Hepatocyte (in vitro differentiated cells): ENCODE measurements around the gene COBL.

Experiments
- EZH2 ChIP-seq: fragments of 200-600 bp; sonication (generic); IDR thresholded peaks from 2 replicates; pipeline ENCODE4 v1.6.1; 2016; ENCODE audit warnings: antibody characterized with exemption, mild to moderate bottlenecking, borderline replicate concordance
- TF ChIP-seq, protein P1 (sequence below): fragments of 200-600 bp; sonication (generic); IDR thresholded peaks from 2 replicates; pipeline ENCODE4 v1.5.1; 2016; ENCODE audit warnings: antibody characterized with exemption, mild to moderate bottlenecking; ENCODE audit not compliant: poor library complexity

DNA sequence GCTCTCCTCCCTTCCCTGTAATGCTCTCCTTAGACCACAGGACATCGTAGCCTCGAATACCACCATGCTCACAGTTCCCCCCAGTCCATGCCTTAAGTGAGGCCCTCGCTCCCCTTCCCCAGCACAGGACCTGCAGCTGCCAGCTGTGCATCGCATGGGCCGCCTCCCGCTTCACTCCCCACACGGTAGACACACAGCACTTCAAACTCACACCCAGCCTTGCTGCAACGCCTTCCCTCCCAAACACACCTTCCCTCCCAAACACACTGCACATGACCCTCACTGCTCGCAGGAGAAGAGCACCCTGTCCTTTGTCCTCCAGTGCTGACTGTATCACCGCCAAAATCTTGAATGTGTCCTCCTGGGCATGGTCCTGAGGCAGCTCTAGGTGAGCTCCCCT, 42.6 kb downstream of the COBL start:
- TF ChIP-seq EZH2, result no peak
- TF ChIP-seq, protein P1, sequence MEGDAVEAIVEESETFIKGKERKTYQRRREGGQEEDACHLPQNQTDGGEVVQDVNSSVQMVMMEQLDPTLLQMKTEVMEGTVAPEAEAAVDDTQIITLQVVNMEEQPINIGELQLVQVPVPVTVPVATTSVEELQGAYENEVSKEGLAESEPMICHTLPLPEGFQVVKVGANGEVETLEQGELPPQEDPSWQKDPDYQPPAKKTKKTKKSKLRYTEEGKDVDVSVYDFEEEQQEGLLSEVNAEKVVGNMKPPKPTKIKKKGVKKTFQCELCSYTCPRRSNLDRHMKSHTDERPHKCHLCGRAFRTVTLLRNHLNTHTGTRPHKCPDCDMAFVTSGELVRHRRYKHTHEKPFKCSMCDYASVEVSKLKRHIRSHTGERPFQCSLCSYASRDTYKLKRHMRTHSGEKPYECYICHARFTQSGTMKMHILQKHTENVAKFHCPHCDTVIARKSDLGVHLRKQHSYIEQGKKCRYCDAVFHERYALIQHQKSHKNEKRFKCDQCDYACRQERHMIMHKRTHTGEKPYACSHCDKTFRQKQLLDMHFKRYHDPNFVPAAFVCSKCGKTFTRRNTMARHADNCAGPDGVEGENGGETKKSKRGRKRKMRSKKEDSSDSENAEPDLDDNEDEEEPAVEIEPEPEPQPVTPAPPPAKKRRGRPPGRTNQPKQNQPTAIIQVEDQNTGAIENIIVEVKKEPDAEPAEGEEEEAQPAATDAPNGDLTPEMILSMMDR, result no peak
